NCI-H146 treated with DMSO at 0.1 percent for 48 hours (cell line): ENCODE results near the gene ARHGAP19.

Source experiments
- DNase-seq: peaks from one replicate; lab custom pipeline; 2025; ENCODE audit not compliant: unreplicated experiment; lab: John Stamatoyannopoulos, UW

The ARHGAP19 gene

DNA sequence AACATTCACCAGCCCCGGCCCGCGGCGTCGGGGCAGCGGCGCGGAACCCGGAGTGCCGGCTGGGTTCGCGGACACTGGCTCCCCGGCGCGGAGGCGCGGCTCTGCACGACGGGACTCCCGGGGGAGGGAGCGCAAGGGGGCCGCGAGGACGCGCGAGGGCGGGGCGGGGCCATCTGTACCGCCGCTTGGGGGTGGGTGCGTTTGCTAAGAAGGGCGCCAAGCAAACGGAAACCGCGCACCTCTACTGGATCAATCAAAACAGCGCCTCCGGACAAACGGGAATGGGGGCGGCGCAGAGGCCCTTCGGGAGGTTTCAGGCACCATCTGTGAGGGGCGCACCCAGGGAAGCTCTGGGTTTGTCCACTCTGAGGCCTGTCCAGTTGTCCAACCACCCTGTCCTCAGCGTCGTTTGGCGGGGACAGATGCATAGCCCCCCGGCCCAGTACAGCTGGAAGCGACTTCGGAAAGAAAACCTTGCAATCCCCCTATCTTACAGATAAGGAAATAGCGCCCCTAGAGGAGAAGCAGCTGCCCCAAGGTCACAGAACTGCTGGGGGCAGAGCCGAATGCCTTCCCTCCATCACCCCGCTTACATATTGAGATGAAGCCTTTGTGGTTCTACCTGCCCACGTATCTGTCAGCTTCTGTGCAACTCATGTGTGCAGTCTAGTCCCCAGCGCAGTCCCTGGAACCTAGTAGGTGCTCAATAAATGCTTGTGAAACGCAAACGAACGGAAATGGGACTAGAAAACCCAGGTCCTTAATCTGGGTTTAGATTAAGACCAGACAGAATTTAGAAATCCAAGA, 96.0 kb downstream of the ARHGAP19 start:
- peak; percentile 80 for DNase-seq

DNA sequence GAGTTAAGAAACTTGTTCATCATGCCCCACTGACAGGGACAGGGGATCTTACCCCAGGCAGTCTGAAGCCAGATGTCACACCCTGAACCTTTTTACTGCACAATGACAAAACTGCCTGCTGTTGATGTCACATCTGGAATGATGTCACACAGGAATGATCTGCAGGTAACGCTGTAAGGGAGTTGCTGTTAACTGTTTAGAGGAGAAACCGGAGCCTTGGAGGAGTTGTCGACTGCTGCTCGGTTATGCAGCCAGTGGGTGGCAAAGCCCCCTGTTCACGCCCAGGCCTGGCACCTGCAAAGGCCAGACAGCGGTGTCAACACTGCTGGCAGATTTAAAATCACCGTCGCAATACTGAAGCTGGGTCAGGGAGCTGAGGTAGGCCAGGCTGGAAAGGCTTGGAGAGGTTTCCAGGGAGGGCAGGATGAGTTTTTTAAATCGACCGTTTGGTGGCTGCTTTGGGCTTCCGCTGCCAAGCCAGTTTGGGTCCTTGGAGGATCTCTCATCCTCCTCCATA, 96.7 kb downstream of the ARHGAP19 start:
- DNase-seq = no peak

DNA sequence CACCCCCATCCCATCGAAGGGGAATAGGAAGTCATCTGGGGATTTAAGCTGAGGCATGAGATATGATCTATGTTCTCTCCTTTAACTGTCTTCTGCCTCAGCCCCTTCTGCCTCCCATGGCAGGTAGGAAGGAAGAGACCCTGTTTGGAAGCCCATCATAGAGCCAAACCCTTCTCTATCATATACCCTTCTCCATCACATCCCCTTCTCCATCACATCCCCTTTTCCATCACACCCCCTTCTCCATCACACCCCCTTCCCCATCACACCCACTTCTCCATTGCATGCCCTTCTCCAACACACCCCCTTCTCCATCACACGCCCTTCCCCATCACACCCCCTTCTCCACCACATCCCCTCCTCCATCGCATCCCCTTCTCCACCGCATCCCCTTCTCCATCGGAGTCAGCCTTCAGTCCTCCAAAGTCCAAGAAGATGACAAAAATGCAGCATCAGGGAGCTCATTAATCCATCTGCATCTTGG, 99.4 kb downstream of the ARHGAP19 start:
- no peak for DNase-seq

DNA sequence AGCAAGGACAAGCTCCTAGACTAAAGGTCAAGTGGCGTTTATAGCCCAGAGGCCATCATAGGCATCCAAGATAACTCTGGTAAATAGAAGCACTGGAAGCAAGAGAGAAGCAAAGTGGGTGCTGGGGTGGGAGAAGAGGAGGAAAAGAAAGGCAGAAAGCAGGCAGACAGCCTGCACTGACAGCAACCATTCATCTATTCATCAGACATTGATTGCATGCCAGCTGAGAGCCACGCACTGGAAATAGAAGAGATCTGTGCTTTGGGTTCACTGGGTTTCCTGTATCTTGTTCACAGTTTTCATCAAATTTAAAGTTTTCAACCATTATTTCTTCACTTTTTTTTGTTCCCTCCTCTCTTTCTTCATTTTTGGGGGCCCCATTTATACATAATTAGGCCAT, 102.0 kb downstream of the ARHGAP19 start:
- DNase-seq = no peak

DNA sequence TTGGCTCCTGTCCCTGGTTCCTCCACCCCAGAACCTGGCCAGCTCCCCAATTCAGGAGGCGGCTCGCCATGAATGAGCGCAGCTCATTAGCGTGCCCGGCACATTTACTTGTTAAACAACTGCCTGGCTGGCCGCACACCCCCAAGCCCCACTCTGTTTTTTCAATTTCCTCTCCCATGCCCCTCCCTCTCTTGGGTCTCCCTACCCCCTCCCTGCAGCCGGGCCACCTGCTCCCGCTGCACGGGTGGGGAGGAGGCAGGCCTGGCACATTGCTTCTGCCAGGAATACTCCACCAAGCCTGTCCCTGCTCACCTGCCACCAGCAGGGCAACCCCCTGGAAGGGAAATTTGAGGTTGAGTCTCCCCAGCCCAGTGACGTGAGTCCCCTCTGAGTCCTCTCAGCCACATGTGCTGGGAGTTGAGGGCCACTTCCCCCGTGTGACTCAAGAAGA, 104.2 kb downstream of the ARHGAP19 start:
- DNase-seq = no peak

DNA sequence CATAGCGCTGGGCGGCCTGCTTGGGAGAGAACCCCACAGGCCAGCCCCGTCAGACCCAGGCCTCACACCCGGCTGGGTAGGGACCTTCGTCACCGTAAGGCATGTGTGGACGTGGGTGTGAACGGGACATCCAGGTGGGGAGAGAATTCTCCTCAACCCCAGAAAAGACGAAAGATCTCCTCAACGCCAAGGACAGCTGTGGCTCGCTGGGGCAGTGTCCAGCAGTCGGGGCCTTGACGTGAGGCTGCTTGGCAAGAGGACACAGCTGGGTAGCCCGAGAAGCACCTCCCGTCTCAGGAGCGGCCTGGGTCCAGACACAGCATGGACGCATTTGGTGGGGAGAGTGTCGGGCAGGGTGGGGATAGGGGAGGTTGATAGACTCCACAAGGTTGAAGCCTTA, 105.5 kb downstream of the ARHGAP19 start:
- DNase-seq = no peak

DNA sequence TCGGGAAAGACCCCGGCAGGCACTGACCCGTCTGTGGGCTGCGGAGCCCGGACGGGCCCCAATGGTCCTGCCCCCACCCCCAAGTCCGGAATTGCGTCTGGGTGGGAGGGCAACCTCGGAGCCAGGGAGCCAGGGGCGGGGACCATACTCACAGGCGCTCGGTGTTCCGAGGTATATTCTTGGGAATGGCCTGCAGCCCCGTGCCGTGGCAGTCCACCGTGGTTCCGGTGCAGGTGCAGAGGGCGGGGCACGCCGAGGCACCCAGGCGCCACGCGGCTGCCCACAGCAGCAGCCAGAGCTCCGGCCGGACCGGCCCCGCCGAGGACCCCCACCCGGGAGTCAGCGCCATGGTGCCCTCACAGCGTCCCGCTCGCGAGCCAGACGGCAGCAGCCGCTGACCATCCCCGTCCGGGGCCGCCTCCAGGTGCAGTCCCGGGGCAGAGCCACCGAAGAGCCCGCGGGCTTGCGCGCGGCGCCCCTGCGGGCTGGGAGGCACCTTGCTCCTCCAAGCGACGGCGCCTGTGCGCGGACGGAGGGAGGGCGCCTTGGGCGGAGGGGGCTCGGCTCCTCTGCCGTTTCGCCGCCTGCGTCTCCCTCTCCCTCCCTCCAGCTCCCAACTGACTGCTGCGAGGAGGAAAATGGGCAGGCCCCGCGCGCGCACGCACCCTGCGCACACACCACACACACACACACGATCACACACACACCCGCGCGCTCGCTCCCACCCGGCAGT, 106.9 kb downstream of the ARHGAP19 start, which contains the start of gene SLIT1:
SLIT1 (minus strand) TSS at position 634 of the 733 bp plus-strand sequence; CDS start at position 349, 285 bp downstream.
- DNase-seq = peak; percentile 50

DNA sequence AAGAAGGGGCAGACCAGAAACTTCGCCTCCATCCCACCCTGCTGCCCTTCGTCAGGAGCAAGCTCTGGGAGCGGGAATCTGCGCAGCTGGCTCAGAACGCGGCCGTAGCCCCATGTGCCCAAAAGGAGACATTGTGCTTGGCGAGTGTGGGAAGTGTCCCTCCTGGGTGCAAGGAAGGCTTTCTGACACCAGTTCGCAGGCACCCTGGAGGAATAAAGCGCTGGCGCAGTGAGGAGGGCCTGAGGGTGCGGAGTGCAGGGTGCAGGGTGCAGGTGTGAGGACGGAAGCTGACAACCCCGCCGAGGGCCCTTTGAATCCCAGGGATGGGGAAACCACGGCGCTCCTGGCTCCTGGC, 107.5 kb downstream of the ARHGAP19 start:
- no peak for DNase-seq

DNA sequence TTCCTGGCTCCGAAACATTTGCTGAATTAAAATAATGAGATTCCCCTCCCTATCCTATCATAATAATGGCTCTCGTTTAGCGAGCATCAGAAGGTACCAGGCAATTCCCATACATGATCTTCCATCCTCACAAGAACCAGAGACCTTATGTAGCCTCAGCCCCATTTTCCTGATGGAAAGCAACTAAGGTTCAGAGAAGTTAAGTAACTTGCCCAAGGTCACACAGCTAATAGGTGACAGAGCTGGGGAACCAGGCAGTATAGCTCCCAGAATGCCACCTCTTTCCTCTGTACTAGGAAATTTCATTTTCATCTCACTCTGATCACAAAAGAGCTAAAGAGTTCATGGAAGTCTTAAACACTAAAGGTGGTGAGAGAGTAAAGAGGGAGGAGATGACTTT, 109.1 kb downstream of the ARHGAP19 start:
- no peak for DNase-seq

DNA sequence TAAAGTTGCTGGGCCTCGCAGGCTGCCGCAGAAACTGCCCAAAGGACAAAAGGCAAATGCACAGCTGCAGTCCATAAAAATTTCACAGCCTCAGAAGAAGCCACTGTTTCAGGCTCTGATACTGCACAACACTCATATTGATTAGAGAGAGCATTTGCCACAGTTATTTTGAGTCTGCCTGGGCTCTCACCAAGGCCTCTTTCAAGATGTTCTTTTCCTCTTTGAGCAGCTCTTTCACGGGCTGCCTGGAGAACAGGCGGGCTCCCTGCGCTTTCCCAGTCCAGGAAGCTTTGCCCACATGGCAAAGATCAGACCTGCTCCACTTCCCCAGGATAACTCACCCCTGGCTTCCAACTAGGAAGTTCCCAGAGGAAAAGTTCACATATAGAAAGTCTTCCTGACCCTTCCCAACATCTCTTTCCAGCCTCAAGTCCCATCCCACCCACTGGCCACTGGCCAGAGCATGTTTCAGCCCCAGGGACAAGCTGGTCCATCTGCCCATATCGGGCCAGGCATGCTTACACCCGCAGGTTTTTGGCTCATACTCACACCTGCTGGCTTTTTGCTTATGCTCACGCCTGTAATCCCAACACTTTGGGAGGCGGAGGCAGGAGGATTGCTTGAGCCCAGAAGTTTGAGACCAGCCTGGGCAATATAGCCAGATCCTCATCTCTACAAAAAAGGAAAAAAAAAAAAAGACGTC, 110.0 kb downstream of the ARHGAP19 start:
- no peak for DNase-seq

DNA sequence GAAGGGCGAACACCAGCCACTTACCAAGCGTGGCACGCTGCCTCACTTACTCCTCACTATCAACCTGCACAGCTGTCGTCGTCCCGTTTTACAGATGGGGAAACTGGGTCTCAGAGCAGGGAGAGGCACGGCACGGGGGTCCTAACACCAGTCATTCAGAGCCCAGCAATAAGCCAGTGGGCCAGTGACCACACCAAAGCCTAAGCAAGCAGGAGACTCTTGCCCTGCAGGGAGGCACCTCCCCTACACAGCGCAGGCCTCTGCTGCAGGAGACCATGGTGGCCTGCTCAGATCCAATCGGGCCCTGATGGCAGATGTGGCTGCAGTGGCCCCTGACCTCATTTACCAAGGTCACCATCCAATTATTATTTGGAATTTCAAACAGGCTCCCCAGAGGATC, 111.5 kb downstream of the ARHGAP19 start:
- no peak for DNase-seq

DNA sequence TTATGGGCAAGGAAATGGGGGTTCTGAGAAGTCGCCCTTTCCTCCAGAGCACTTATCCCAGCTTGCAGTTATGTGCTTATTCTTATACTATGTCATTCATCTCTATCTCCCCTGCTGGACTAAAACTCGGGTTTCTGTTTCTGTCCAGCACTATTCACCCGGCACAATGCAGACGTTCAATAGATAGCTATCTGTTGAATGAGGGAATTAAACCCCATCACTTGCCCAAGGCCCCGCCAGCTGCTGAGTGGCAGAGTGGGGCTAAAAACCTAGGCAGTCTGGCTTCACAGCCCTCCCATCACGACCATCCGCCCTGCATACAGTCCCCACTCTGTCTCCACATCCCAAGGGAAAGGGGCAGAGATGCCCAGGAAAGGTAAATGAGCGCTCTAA, 112.1 kb downstream of the ARHGAP19 start:
- no peak for DNase-seq

DNA sequence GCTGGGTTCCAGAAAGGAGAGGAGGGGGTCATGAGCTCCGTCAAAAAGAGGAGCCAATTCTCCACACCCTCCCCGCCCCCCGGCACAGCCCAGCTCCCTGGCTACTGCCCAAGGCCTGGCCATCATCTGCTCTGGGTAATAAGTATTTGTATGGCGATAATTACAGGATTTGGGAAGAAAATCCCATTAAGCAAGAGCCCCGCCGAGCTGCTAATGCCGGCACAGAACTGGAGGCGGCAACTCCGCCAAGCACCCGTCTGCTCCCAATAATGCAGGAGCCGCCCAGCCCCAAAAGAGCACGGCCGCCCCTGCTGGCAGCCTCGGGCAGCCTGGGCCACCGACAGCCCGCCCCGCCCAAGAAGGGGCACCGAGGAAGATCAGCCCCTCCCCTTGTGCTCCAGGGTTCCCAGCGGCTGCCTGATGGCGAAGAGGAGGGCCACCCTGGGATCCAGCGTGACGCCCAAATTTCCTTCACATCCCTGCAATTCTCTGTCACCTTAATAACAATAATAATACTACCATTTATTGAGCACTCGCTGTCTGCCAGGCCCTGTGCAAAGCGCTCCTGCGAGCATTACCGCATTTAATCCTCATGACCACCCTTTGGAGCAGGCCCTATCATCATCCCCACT, 112.6 kb downstream of the ARHGAP19 start:
- peak; percentile 76 for DNase-seq

DNA sequence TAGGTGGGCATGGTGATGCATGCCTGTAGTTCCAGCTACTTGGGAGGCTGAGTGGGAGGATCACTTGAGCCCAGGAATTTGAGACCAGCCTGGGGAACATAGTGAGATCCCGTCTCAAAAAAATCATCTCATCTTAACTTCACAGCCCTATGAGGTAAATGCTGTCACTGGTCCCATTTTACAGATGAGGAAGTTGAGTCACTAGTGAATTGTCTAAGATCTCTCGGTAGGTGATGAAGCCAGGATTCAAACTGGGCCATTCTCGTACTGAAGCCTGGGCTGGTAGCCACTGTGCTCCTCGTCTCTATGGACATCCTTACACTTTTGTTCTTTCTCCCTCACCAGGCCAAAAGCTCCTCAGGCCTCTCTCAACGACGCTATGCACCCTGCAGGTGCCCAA, 113.1 kb downstream of the ARHGAP19 start:
- no peak for DNase-seq

DNA sequence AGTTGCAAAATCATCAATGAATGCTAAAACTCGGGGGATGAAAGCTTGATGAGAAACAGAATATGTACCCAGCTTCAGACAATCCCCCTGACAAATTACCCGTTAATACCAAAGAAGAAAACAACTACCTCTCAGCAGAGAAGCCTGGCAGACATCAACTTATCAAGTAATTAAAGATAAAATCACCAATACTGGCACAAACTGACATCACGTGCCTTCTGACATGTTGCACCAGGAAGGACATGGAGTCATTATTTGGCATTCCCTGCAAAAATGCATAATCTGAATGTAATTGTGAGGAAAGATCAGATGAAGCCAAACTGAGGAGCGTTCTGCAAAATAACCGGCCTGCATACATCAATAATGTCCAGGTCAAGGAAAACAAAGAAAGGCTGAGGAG, 114.4 kb downstream of the ARHGAP19 start:
- DNase-seq = no peak

DNA sequence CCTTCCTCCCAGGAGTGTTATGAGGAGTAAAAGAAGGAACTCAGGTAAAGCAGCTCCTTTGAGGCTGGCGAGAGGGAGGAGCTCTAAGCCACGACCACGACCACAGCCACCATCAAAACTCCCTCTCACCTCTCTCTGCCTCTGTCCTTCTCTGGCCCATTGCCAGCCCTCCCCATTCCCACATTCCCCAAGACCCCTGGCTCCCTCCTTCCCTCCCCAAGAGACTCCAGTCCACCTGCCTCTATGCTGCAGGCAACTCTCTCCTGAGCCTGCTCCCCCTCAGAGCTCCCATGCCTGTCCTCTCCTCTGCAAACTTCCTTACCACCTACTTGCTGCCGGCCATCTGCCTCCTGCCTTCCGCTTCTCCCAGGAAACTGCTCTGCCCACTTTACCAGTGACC, 116.2 kb downstream of the ARHGAP19 start:
- DNase-seq = no peak

DNA sequence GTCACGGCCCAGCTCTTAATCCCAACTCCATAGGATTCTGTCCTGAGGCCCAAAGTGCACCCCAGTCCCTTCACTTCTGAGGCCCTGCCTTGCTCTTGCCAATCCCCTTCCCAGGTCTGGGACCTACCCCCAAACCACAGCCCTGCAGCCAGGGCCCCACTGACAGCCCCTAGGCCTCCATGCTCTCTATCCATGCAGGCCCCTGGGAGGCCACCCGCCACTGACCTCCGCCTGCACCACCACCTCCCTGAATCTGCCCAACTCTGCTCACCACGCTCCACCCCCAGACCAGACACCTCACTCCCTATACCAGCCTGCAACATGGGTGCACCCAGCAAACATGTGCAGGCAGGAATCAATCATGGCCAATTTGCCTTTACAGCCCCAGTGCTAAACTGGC, 116.9 kb downstream of the ARHGAP19 start:
- DNase-seq = no peak

DNA sequence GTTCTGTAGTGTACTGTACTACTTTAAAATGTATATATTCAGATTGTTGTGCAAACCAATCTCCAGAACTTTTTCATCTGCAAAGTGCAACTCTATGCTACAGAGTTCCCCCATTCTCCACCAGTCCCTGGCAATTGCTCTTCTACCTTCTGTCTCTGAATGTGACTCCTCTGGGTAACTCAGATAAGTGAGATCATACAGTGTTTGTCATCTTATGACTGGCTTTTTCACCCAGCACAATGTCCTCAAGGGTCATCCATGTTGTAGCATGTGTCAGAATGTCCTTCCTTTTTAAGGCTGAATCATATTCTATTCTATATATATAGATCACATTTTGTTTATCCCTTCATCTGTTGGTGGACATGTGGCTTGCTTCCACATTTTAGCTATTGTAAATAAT, 117.5 kb downstream of the ARHGAP19 start:
- DNase-seq = no peak

DNA sequence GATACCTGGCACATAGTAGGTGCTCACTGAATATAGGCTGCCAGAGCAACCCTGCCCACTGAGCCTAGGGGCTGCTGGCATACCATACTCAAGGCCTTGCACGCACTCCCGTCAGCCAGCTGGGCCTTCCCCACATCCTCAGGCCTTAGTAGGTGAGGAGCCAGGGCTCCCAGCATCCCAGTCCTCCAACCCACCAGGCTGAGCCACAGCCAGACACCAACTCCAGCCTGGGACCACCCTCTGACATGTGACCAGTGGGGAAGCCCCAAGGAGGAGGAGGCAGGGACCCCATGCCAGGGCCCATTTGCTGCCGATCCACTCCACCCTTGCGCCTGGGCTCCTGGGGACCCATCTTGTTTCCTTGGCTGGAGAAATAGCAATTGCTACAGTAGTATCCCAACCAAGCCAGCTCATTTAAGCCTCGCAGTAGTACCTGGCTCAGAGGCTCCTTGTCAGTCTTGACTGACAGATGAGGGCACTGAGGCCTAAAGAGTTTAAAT, 118.1 kb downstream of the ARHGAP19 start:
- DNase-seq = no peak

DNA sequence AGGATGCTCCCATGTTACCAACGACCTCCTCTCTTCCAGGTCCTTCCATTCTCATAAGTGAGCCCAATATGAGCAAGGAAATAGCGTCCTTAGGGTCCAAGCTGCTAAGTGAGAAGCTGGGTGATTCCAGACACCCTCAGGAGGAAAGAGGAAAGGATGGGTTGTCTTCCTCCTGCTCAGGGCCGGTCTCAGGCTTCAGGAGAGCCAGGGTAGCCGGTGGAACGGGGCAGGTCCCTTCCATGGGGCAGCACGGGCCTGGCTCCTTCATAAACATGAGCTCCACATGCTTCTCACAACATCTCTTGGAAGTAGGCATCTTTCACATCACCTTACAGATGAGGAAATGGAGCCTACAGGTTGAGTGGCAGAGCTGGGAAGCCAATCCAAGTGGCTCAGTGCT, 119.4 kb downstream of the ARHGAP19 start:
- no peak for DNase-seq
